Measurements from ENCODE around the gene UBALD1.
"Not testable (repeated sequence)": the region's sequence is repeated elsewhere in the genome, so short reads cannot be mapped to it uniquely, and the experiment has no call there.

Gene UBALD1

DNA sequence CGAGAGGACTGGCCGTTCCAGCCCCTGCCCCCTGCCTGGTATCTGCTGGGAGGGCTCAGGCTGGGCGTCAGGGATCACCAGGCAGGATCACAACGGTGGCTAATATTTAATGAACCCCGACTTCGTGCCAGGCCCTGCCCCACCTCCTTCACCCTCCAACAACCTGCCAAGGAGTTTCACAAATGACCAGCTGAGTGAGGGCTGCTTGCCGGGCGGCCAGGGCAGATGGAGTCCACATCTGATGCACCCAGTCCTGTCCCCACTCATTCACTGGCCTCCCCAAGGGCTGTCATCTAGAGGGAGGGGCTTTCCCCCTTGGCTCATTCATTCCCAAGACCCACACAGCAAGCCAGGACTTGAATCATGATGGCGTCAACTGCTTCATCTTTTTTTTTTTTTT is 17.5 kb downstream of the UBALD1 start:
- no peak for DNase-seq (ENCODE audit: low spot score)

DNA sequence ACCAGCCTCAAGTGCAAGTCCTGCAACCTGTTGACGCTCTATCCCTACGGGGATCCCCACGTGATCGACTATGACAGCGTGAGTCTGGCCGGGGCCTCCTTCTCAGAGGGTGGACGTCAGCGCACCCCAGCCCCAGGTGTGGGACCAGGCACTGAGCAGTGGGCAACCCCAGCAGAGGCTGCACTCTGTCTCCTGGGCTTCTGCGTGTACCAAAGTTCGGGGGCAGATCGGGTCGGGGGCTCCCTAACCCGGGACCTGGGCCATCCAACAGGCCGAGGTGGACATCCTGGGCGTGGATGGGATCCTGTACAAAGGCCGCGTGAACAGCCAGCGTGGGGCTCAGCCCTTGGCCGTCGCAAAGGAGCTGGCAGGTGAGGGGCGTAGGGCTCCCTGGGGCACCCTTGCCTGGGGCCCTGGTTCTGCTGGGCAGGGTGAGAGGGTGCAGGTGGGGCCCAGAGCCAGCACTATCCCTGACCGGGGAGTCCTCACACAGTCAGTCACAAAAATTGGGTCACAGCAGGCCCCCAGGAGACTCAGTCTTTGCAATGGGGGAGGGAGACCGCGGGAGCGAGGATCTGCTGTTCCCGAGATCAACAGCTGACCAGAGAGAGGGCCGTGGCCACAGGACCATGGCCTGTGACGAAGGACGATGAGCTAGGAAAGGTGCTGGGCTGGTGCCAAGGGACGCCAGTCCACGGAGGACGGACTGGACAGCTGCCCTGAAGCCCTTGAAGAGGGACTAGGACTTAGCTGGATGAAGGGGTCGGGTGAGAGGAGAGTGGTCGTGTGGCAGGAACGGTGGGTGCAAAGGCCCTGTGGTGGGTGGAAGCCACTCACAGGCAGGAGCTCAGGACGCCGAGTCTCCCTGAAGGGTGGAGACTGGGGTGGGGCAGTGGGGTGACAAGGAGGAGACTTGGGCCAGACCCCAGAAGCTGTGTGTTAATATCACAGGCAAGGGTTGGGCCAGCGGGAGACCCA is 20.0 kb downstream of the UBALD1 start:
- DNase-seq (ENCODE audit: low spot score): no peak

- no peak for DNase-seq (ENCODE audit: low spot score)
Measured at GRCh38 chr16:4593086-4593485, 21.6 kb downstream of the UBALD1 start.

DNA sequence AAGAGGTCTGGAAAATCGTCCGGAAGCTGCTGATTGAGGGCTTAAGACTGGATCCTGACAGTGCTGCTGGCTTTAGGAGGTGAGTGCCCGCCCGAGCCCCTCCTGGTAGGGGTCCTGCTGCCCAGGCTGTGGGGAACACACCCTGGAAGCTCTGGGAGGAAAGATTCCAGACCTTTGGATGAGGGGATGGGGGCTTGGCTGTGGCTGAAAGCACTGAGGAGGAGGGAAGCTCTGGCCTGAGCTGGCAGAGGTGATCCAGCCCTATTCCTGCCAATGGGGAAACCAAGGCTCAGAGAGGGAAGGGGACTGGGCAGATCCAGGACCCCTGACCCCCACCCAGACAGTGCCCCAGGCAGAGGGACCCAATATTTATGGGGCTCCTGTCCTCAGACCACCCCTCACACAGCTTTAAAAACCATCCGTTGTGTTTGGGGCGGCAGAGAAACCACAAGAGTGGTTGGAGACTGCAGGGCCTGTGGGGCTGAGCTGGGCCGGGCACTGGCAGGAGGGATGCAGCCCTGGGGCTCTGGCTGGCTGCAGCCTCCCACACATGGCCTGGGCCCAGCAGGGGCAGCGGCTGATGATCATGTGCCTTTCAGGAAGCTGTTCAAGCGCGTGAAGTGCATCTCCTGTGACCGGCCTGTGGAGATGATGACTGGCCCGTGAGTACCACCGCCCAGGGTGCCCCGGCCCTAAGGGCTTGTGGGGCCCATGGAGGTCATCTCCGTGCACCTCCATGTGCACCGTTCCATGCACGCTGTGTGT is 22.8 kb downstream of the UBALD1 start:
- no peak for DNase-seq (ENCODE audit: low spot score)

DNA sequence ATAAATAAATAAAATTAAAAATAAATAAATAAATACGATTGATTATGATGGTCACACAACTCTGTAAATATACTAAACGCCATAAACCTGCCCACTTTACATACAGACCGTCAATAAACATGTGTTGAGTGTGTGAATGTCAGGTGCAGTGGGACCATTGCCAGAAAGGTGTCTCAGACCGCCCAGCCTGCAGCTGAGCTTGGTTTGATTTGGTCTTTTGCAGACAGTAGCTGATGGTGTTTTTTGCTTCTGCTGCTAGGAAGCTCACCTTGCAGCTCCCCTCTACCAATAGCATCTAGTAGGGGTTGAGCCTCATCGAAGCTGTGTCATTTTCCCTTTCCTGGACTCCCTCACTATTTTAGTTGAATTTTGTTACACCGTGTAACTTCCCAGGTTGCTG is 23.5 kb downstream of the UBALD1 start:
- DNase-seq (ENCODE audit: low spot score): no peak

GRCh38 chr16:4588961-4589360 is 25.7 kb downstream of the UBALD1 start:
- no peak for DNase-seq (ENCODE audit: low spot score)

- no peak for DNase-seq (ENCODE audit: low spot score)
Measured at GRCh38 chr16:4588386-4588785, 26.3 kb downstream of the UBALD1 start.

DNA sequence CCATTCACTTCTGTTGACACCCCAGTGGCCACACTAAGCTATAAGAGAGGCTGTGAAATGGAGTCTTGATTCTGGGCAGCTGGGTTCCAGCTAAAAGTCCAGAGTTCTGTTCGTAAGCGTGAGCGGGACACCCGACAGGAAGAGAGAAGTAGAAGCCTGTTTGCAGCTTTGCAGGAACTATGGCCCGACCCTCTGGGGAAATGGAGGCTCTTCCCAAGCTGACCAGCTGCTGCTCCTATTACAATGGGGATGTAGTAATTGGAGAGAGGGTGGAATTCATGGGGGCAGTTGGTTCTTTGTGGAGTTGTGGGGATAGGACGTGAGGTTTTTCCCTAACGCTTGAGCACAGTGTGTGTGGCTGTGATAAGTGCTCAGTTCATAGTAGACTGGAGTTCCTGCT is 28.4 kb downstream of the UBALD1 start:
- DNase-seq (ENCODE audit: low spot score): no peak

- no peak for DNase-seq (ENCODE audit: low spot score)
Measured at GRCh38 chr16:4583906-4584305, 30.8 kb downstream of the UBALD1 start.

DNA sequence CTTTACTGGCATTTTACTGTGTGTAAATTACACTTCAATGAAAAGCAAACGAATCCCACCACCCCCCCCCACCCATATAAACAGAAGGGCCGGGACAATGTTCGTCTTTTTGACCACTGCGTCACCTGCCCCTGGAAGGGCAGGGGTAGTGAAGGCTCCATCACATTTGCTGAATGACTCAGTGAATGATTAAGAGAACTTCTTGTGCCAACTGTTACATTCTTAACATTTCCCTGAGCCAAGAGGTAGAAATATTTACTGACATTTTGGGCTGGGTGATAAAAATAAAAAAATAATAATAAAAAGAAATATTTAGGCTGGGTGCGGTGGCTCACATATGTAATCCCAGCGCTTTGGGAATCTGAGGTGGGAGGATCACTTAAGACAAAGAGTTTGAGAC is 34.4 kb downstream of the UBALD1 start:
- DNase-seq (ENCODE audit: low spot score): no peak

DNA sequence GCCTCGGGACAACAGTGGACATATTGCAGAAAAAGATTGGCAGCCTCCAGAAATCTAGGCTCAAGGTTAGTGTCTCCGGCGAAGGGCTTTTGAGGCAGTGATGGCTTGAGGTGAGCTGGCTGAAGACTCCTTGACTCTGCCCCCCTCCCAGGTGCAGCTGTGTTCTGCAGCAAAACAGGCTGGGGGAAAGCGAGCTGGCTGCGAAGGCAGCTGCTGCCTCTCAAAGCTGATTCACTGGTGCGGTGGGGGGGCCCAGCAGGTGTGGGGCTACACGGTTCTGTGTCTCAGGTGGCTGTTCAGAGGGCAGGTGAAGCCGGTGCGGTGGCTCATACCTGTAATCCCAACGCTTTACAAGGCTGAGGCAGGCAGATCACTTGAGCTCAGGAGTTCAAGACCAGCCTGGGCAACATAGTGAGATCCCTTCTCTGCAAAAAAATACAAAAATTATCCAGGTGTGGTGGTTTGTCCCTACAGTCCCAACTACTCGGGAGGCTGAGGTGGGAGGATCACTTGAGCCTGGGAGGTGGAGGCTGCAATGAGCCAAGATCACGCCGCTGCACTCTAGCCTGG is 35.6 kb downstream of the UBALD1 start:
- no peak for DNase-seq (ENCODE audit: low spot score)

- DNase-seq (ENCODE audit: low spot score): no peak
Measured at GRCh38 chr16:4576008-4576407, 38.7 kb downstream of the UBALD1 start.

DNA sequence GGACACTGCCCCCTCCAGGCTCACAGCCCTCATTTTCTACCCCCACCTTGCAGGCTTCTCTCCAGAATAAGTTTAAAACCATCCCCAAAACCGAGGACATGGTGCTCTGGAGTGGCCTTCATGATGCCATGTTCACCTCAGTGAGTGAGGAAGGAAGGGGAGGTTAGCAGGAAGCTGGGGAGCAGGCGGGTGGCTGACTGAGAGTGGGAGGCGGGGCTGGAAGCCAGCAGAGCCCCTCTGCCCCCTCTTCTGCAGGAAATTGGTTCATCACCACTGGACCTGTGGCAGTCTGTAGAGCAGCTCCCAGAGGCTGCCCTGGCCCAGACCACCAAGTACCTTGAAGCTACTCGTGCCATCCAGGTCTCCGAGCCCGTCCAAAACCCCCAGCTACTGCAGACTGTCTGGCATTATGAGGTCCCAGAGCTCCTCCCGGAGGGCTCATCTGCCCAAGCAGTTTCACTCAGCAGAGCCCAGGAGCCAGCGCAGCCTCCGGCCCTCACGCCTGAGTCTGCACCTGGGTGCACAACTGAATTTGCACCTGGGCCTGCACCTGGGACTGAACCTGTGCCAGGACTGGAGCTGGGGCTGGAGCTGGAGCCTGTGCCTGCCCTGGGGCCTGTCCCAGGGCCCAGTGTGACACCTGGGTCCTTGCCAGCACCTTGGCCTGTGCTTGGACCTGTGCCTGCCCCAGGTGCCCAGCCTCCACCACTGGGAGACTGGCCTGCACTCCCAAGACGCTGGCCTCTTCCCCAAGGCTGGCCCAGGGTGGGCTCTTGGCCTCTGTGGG is 39.6 kb downstream of the UBALD1 start:
- DNase-seq (ENCODE audit: low spot score): no peak

- not testable (repeated sequence) for DNase-seq (ENCODE audit: low spot score)
Measured at GRCh38 chr16:4573926-4574325, 40.8 kb downstream of the UBALD1 start.

DNA sequence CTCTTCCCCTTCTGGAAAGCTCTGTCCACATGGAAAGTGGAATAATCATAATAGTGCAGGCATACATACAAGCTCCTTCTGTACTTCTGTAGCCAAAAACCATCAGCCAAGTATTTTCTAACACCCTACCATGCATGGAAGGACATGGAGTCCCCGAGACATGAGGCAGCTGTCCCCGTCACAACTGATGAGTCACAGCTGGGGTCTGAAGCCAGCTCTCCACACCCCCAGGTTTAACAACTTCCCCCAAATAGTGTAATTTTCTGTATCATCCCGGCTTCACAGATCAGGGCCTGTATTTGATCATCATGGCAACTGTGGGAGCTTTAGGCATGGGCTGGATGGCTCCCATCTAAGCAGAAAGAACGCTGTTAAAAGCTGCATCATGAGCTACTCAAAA is 42.0 kb downstream of the UBALD1 start:
- no peak for DNase-seq (ENCODE audit: low spot score)

DNA sequence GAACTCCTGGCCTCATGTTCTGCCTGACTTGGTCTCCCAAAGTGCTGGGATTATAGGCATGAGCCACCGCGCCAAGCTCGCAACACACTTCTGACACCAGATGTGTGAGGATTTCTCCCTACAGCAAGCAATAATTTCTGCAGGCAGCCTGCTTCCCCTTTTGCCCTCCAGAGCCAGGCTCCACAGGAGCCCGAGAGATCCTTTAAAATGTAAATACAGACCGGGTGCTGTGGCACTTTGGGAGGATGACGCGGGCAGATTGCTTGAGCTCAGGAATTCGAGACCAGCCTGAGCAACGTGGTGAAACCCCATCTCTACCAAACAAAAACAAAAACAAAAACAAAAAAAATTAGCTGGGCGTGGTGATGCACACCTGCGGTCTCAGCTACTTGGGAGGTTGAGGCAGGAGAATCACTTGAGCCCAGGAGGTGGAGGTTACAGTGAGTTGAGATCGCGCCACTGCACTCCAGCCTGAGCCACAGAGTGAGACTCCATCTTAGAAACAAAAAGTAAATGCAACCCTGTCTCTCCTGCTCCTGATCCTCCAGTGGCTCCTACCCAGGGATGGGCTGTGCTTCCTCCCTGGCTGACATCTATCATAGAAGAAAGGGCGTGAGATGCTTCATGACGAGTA is 43.9 kb downstream of the UBALD1 start:
- no peak for DNase-seq (ENCODE audit: low spot score)

DNA sequence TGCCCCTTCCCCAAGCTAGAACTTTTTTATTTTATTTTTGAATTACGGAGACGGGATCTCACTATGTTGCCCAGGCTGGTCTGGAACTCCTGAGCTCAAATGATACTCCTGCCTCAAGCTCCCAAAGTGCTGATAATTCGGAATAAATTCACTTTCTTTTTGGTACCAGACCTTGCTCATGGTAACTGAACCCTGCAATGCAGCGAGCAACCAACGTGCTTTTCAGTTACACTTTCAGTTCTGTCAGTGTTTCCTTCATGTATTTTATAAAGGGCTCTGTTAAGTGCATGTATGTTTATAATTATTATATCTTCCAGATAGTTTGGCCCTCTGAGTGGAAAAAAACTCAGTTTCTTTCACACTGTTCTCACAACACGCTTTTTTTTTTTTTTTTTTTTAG is 44.6 kb downstream of the UBALD1 start:
- DNase-seq (ENCODE audit: low spot score): no peak

DNA sequence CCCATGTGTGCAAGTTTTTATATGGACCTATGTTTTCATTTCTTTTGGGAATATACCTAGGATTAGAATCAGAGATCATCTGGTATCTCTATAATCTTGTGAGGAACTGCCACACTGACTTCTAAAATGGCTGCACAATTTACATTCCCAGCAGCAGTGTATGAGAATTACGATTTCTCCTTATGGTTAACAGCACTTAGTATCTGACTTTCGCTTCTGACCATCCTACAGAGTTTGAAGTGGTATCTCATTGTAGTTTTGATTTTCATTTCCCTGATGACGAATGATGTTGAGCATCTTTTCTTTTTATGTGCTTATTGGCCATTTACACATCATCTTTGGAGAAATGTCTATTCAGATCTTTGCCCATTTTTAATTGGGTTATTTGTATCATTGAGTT is 48.5 kb downstream of the UBALD1 start:
- DNase-seq (ENCODE audit: low spot score): no peak

DNA sequence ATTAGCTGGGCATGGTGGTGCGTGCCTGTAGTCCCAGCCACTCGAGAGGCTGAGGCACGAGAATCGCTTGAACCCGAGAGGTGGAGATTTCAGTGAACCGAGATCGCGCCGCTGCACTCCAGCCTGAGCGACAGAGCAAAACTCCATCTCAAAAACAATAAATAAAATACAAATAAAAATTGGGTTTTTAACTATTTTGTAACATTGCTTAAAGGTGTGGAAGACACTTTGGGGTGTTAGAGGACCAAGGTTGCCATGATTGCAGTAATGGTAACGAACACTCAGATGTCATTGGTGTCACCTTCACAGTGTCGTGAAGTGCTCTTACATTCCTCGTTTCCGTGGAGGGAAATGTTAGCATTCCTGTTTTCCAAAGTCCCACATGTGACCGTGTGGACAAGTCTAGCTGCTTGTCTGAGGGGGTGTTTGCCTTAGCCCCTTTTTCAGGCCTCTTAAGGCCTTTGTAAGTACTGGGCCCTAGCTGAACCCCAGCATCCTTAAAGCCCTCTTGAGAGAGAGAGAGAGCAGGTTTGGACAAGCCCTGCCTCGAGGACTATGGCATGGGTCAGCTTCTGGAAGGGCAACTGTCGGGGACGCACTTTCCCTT is 49.9 kb downstream of the UBALD1 start:
- no peak for DNase-seq (ENCODE audit: low spot score)

DNA sequence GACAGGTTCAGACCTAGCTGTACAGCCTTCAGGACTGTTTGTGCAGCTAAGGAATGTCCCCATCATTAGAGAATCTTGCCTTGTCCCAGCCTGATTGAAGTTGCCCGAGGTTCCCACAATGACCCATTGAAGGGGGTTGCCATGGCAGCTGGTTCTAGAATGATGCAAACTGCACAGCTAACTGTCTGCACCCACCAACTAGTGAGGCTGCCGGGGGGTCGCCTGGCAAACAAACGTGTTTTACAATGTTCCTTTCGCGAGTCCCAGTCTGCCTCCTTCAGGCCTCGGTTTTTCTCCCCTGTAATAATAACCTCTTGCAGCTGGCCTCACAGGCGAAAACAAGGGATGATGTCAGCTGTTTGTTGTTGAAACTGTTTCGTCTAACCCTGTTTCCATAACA is 53.1 kb downstream of the UBALD1 start:
- no peak for DNase-seq (ENCODE audit: low spot score)

Data from RKO (cell line).